RWPE2 (cell line): ENCODE measurements around the gene ITPR1.

Source experiments
- ATAC-seq: fragments of 200-7000 bp; cut with Tn5 transposase; 3 replicates; pipeline ENCODE4 v1.9.1; 2021; ENCODE audit warnings: low read depth
- DNase-seq: peaks from one replicate; pipeline ENCODE4 v3.0.0-alpha.2; 2020; ENCODE audit warnings: low spot score
- H3K27ac ChIP-seq: fragments of 450-650 bp; 2 replicates; pipeline ENCODE4 v1.5.1; 2017; ENCODE audit warnings: mild to moderate bottlenecking; ENCODE audit not compliant: poor library complexity, severe bottlenecking
- H3K27me3 ChIP-seq: fragments of 250-450 bp; sonication (Bioruptor Pico); 2 replicates; pipeline ENCODE4 v1.5.1; 2021; ENCODE audit warnings: mild to moderate bottlenecking, moderate library complexity; ENCODE audit not compliant: insufficient read depth, poor library complexity, severe bottlenecking
- H3K36me3 ChIP-seq: fragments of 250-450 bp; sonication (Bioruptor Pico); 2 replicates; pipeline ENCODE4 v1.5.1; 2020; ENCODE audit warnings: low read depth, mild to moderate bottlenecking, moderate library complexity
- H3K4me1 ChIP-seq: fragments of 250-450 bp; sonication (Bioruptor Pico); 2 replicates; pipeline ENCODE4 v1.5.1; 2021; ENCODE audit warnings: mild to moderate bottlenecking, moderate library complexity; ENCODE audit not compliant: insufficient read depth, poor library complexity, severe bottlenecking
- H3K4me3 ChIP-seq: fragments of 250-450 bp; sonication (Bioruptor Pico); 2 replicates; pipeline ENCODE4 v1.5.1; 2021; ENCODE audit warnings: mild to moderate bottlenecking, moderate library complexity; ENCODE audit not compliant: severe bottlenecking
- H3K9me3 ChIP-seq: fragments of 250-450 bp; sonication (Bioruptor Pico); 2 replicates; pipeline ENCODE4 v1.5.1; 2021; ENCODE audit warnings: mild to moderate bottlenecking, moderate library complexity; ENCODE audit not compliant: severe bottlenecking
- TF ChIP-seq, protein P1 (sequence below): fragments of 450-650 bp; IDR thresholded peaks from one replicate; pipeline ENCODE4 v1.5.1; 2017; ENCODE audit warnings: mild to moderate bottlenecking, moderate library complexity; ENCODE audit not compliant: poor library complexity, severe bottlenecking

ITPR1 gene

DNA sequence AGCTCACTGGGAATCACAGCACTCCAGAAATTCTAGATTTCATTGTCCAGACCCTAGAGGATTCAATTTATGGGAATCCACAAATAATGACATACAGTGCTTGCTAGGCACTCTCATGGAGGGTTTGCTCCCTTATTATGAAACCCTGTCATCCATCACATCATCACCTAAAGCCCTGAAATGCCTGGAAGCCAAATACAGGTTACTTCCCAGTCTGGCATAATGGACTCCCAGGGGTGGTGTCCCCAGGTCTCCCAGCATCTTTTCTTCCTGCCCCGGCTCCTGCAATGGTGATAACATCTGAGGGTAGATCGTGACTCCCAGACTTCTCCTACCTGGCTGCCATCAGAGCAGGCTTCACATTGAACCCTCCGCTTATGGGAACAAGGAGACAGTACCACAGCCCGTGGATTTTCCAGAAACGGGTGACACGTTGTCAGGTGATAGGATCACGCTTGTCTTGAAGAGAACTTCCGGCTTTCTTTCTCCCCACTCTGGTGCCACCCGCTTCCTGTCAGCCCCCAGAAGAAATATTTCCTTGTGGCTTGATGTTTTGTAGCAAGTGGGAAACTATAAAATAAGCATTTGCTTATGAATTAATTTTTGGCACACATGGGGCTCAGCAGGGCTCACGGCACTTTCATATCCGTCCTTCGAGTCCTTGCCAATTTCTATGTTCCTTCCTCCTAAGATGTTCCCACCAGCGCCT, 247.4 kb downstream of the ITPR1 start:
- Histone ChIP-seq H3K36me3 (no peaks in the 10 kb centered on the region), H3K27me3 (no peaks in the 10 kb centered on the region), H3K4me3 (no peak overlapping the region), H3K27ac (peak overlapping the region; percentile 82), H3K4me1 (peaks cover 46% of the 10 kb centered on the region), H3K9me3 (no peaks in the 10 kb centered on the region)
- ATAC-seq = no peak
- TF ChIP-seq, protein P1, sequence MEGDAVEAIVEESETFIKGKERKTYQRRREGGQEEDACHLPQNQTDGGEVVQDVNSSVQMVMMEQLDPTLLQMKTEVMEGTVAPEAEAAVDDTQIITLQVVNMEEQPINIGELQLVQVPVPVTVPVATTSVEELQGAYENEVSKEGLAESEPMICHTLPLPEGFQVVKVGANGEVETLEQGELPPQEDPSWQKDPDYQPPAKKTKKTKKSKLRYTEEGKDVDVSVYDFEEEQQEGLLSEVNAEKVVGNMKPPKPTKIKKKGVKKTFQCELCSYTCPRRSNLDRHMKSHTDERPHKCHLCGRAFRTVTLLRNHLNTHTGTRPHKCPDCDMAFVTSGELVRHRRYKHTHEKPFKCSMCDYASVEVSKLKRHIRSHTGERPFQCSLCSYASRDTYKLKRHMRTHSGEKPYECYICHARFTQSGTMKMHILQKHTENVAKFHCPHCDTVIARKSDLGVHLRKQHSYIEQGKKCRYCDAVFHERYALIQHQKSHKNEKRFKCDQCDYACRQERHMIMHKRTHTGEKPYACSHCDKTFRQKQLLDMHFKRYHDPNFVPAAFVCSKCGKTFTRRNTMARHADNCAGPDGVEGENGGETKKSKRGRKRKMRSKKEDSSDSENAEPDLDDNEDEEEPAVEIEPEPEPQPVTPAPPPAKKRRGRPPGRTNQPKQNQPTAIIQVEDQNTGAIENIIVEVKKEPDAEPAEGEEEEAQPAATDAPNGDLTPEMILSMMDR = no peak
- no peak for DNase-seq

DNA sequence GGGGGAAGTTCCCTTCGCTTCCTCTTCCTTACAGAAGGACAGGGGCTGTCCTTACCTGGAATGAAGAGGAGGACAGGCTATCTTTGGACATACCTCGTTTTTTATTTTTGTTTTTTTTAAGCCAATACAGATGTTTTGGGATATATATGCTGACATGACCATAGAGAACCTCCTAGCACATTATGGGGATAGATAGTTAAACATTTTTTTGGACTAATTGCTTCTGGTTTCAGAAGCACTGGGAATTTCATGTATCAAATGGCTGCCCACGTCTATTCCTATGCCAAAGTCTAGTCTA, 247.9 kb downstream of the ITPR1 start:
- ATAC-seq (no peak), DNase-seq (no peak)
- Histone ChIP-seq H3K27ac (peak overlapping the region; percentile 82), H3K9me3 (no peaks in the 10 kb centered on the region), H3K4me3 (no peak overlapping the region), H3K27me3 (no peaks in the 10 kb centered on the region), H3K4me1 (peaks cover 41% of the 10 kb centered on the region), H3K36me3 (no peaks in the 10 kb centered on the region)
- TF ChIP-seq, protein P1 = no peak

DNA sequence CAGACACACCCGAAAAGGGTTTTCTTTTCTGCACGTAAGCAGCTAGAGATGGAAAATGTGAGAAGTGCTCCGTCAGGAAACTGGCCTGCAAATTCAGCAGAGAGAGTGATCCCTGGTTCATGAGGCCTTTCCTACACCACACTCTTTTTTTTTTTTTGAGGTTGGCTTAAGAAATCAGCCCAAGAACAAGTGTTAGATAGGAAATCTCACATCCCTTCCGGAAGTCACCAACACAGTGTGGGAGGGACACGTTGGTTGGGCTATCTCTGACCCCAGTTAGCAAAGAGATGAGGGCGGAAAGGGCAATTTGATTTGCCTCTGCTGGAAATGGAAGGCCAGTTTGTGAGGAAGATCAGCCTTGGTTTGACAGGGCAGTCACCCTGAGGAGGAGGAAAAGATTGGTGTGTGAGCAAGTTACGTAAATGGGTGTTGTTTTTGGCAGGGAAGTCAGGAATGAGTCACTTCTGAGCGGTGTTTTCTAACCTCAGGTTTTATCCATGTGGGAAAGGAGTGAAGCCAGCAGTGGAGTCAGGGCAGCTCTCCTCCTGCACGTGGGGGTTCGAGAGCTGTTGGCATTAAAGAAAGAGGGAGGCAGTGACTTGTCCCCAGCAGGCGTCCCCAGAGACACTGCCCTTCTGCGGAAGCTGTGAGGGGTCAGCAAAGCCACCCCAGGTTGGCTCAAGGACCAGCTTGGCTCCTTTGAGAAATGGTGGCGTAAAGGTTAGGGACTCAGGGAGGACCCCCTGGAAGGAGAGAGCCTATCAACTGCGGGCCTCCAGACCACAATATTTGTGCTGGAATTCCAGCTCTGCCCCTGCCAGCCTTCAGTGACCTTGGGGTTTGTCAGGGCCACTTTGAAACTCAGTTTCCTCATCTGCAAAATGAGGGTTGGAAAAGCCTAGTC, 248.5 kb downstream of the ITPR1 start:
- Histone ChIP-seq H3K36me3 (no peaks in the 10 kb centered on the region), H3K9me3 (no peaks in the 10 kb centered on the region), H3K27ac (peak overlapping the region; percentile 82), H3K4me1 (peaks cover 35% of the 10 kb centered on the region), H3K27me3 (no peaks in the 10 kb centered on the region), H3K4me3 (no peak overlapping the region)
- DNase-seq (no peak), ATAC-seq (peak; percentile 89)
- TF ChIP-seq, protein P1 = no peak

DNA sequence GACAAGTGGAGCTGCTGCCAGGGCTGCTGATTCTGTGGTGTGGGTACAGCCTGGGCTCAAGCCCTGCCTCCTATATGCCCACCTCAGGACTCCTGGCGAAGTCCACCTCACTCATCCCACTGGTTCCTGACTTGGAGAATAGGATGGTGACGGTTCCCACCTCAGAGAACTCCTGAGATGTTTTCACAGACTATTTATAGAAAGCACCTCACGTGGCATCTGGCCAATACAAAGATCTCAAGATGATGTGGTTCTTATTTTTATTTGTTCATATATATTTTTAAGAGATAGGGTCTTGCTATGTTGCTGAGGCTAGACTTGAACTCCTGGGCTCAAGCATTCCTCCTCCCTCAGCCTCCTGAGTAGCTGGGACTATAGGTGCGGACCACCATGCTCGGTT, 249.2 kb downstream of the ITPR1 start:
- Histone ChIP-seq H3K9me3 (no peaks in the 10 kb centered on the region), H3K27ac (peak overlapping the region; percentile 82), H3K36me3 (no peaks in the 10 kb centered on the region), H3K27me3 (no peaks in the 10 kb centered on the region), H3K4me1 (peaks cover 29% of the 10 kb centered on the region), H3K4me3 (no peak overlapping the region)
- TF ChIP-seq, protein P1 = no peak
- ATAC-seq (no peak), DNase-seq (no peak)
